ENCODE data around the gene SRSF1. TPM values are rescaled to one million over a fixed set of nuclear protein-coding genes. Genes with fewer than 3 reads are reported as not detected.

SRSF1 gene
- total and polyA plus RNA-seq, 9 donors, result 77.8 to 184 (median 157) TPM

GRCh38 chr17:58005728-58006559 is 1.1 kb downstream of the SRSF1 start:
- no peaks in the 10 kb centered on the region for H3K27me3 ChIP-seq
- no peak for DNase-seq
- H3K9me3 ChIP-seq, result no peaks in the 10 kb centered on the region
- peak overlapping the region; percentile 91 to 96 for H3K27ac ChIP-seq
- 2 to 3% (median 3%) methylated on average over 31 to 36 of the region's 36 CpGs for WGBS, 3 donors
- H3K4me3 ChIP-seq, result peak overlapping the region; percentile 84
- H3K36me3 ChIP-seq, result no peaks in the 10 kb centered on the region
- peaks cover 5% of the 10 kb centered on the region for H3K4me1 ChIP-seq (ENCODE audit: insufficient read depth)
- intact Hi-C loops (cut with DNase I), result loop anchor here in 1 of 4 donors (2.0 kb wide), 1 partner anchor 77 kb away; the partner anchor contains the start of gene DYNLL2
- TF ChIP-seq CTCF (IDR thresholded peaks at IDR 0.05) (no peak), EP300 (IDR thresholded peaks at IDR 0.05) (no peak), POLR2A (IDR thresholded peaks at IDR 0.05) (no peak)

GRCh38 chr17:58005031-58005727 is 1.9 kb downstream of the SRSF1 start:
- Histone ChIP-seq H3K27ac (no peak overlapping the region), H3K27me3 (no peaks in the 10 kb centered on the region), H3K36me3 (no peaks in the 10 kb centered on the region), H3K4me3 (no peak overlapping the region), H3K4me1 (ENCODE audit: insufficient read depth) (peaks cover 5% of the 10 kb centered on the region), H3K9me3 (no peaks in the 10 kb centered on the region)
- TF ChIP-seq CTCF (IDR thresholded peaks at IDR 0.05), result no peak
- intact Hi-C loops (cut with DNase I), result no loop called here
- no peak for DNase-seq
- WGBS, 3 donors, result 27 to 45% (median 28%) methylated on average over 12 of the region's 12 CpGs

GRCh38 chr17:58004060-58004459 is 3.0 kb downstream of the SRSF1 start:
- TF ChIP-seq POLR2A (IDR thresholded peaks at IDR 0.05) (no peak), EP300 (IDR thresholded peaks at IDR 0.05) (no peak), CTCF (IDR thresholded peaks at IDR 0.05) (no peak)
- Histone ChIP-seq H3K4me3 (no peak overlapping the region), H3K9me3 (no peaks in the 10 kb centered on the region), H3K27ac (no peak overlapping the region), H3K27me3 (no peaks in the 10 kb centered on the region), H3K36me3 (no peaks in the 10 kb centered on the region), H3K4me1 (ENCODE audit: insufficient read depth) (peaks cover 5% of the 10 kb centered on the region)
- DNase-seq, result no peak
- WGBS, 3 donors, result 88 to 94% (median 93%) methylated on average over 3 of the region's 3 CpGs
- intact Hi-C loops (cut with DNase I), result no loop called here

- Histone ChIP-seq H3K27me3 (no peaks in the 10 kb centered on the region), H3K4me3 (no peak overlapping the region), H3K9me3 (no peaks in the 10 kb centered on the region), H3K4me1 (ENCODE audit: insufficient read depth) (peaks cover 2% of the 10 kb centered on the region), H3K36me3 (no peaks in the 10 kb centered on the region), H3K27ac (no peak overlapping the region)
- 81 to 86% (median 84%) methylated on average over 2 of the region's 2 CpGs for WGBS, 3 donors
- intact Hi-C loops (cut with DNase I), result no loop called here
- DNase-seq, result no peak
- TF ChIP-seq EP300 (IDR thresholded peaks at IDR 0.05), result no peak
- TF ChIP-seq POLR2A (IDR thresholded peaks at IDR 0.05), result no peak
Observed at GRCh38 chr17:58002973-58003372, 4.1 kb downstream of the SRSF1 start.

Measured in ovary (tissue), 9 donors.